Measurements from ENCODE around the gene MRPL30.

DNA sequence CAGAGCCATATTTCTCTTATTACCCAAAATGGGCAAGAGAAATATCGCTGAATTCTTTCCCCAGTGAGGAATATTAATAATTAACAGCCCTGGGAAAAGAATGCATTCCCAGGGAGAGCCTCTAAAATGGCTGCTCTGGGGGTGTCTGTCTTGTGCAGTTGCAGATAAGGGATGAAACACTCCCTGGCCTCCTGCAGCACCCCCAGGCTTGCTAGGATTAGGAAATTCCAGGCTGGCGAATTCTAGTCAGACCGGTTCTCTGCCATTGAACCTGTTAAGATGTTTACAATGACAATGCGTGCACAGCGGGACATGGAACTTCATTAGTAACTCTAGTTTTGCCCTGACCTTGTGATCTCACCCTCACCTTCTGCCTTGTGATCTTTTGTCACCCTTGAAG lies 24.5 kb downstream of the MRPL30 start:
- TF ChIP-seq, protein P1, sequence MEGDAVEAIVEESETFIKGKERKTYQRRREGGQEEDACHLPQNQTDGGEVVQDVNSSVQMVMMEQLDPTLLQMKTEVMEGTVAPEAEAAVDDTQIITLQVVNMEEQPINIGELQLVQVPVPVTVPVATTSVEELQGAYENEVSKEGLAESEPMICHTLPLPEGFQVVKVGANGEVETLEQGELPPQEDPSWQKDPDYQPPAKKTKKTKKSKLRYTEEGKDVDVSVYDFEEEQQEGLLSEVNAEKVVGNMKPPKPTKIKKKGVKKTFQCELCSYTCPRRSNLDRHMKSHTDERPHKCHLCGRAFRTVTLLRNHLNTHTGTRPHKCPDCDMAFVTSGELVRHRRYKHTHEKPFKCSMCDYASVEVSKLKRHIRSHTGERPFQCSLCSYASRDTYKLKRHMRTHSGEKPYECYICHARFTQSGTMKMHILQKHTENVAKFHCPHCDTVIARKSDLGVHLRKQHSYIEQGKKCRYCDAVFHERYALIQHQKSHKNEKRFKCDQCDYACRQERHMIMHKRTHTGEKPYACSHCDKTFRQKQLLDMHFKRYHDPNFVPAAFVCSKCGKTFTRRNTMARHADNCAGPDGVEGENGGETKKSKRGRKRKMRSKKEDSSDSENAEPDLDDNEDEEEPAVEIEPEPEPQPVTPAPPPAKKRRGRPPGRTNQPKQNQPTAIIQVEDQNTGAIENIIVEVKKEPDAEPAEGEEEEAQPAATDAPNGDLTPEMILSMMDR (IDR thresholded peaks at IDR 0.05) = no peak
- TF ChIP-seq POLR2A (IDR thresholded peaks at IDR 0.05) = no peak

Measured in adrenal gland (tissue), 5 donors.